Stomach (tissue), 9 donors: ENCODE measurements around the gene ERVK3-1. TPM values are rescaled to one million over a fixed set of nuclear protein-coding genes. Genes with fewer than 3 reads are reported as not detected.

Source experiments
- DNase-seq, 2 donors: peaks; one replicate each; pipeline versions ENCODE4 v3.0.0 to v3.0.0-alpha.2; 2013 to 2019
- H3K27ac ChIP-seq, 5 donors: fragments of 200-600 bp in 4 of 5; sonication (generic) in 4 of 5; one replicate each; pipeline ENCODE4 v1.5.1; 2013 to 2019; ENCODE audit warnings: mild to moderate bottlenecking in 1 of 5, moderate library complexity in 1 of 5
- H3K27me3 ChIP-seq, 3 donors: fragments of 200-600 bp; sonication (generic); one replicate each; pipeline ENCODE4 v1.5.1; 2017 to 2019; ENCODE audit warnings: mixed run types in 1 of 3
- H3K36me3 ChIP-seq, 4 donors: fragments of 200-600 bp; sonication (generic); 1 replicate in 3 of 4; 2 replicates in 1 of 4; pipeline ENCODE4 v1.5.1; 2016 to 2019
- H3K4me1 ChIP-seq, 4 donors: fragments of 200-600 bp; sonication (generic); one replicate each; pipeline ENCODE4 v1.5.1; 2016 to 2019
- H3K4me3 ChIP-seq, 4 donors: fragments of 200-600 bp; sonication (generic) in 3 of 4; one replicate each; pipeline ENCODE4 v1.5.1; 2016 to 2019; ENCODE audit warnings: mild to moderate bottlenecking in 1 of 4
- H3K9me3 ChIP-seq, 4 donors: fragments of 200-600 bp; sonication (generic); one replicate each; pipeline ENCODE4 v1.5.1; 2016 to 2019
- CTCF ChIP-seq, 7 experiments: fragments of 450-650 bp in 4 of 7; fragments of 200-600 bp in 3 of 7; sonication (generic) in 3 of 7; IDR thresholded peaks; one replicate each; pipeline ENCODE4 v1.5.1; 2016 to 2019; ENCODE audit warnings: antibody characterized with exemption in 7 of 7, control low read depth in 2 of 7, mild to moderate bottlenecking in 1 of 7
- EP300 ChIP-seq: sonication (generic); formaldehyde crosslinking; IDR thresholded peaks from one replicate; pipeline ENCODE4 v1.6.1; 2017; ENCODE audit warnings: antibody characterized with exemption
- POLR2A ChIP-seq, 4 donors: fragments of 450-650 bp; IDR thresholded peaks; one replicate each; pipeline ENCODE4 v1.6.1; 2016; ENCODE audit warnings: antibody characterized with exemption in 4 of 4, control low read depth in 2 of 4, mild to moderate bottlenecking in 1 of 4, moderate library complexity in 1 of 4
- POLR2AphosphoS5 ChIP-seq, 3 donors: sonication (generic); formaldehyde crosslinking; IDR thresholded peaks; one replicate each; pipeline ENCODE4 v1.6.1; 2016; ENCODE audit warnings: antibody characterized with exemption in 3 of 3
- WGBS, 5 donors: extraction: QIAGEN DNeasy Blood & Tissue Kit in 3 of 5; methylation state at CpG; one replicate each; pipeline versions ENCODE4 v1.1.5 to v1.1.7; 2013 to 2018; 5-methylcytosine and 5-hydroxymethylcytosine counted together
- intact Hi-C: fragments of 100-400 bp; cut with DNase I; formaldehyde crosslinking; loops from one replicate; pipeline ENCODE4 v1.15.1; 2023; ENCODE audit warnings: low total_unique reads
- polyA plus RNA-seq, 3 donors: library from polyadenylated mRNA; stranded (reverse); fragments of 200-250 nt; gene quantifications; one replicate each; pipeline ENCODE4 v1.2.3, GENCODE V29; 2013
- total RNA-seq, 5 donors: library from RNA; depleted of rRNA; stranded (reverse); fragments of >200 nt; gene quantifications; one replicate each; pipeline versions ENCODE4 v1.1.0 to v1.2.3, GENCODE V29; 2014 to 2016
- donor health status: healthy with polysubstance abuse.
- donor health status: Bipolar disorder and iron deficiency.
- donor health status: healthy.

ERVK3-1 gene
- total and polyA plus RNA-seq, 8 donors, result 25.0 to 93.6 (median 41.5) TPM

- Histone ChIP-seq H3K9me3 (no peaks in the 10 kb centered on the region), H3K27me3 (no peaks in the 10 kb centered on the region), H3K27ac (no peak overlapping the region), H3K36me3 (no peaks in the 10 kb centered on the region), H3K4me1 (peaks cover 14 to 39% (median 32%) of the 10 kb centered on the region in 4 donors), H3K4me3 (no peak overlapping the region)
- intact Hi-C loops, result no loop called here
- TF ChIP-seq POLR2AphosphoS5 (IDR thresholded peaks at IDR 0.05), result no peak
- no peak for TF ChIP-seq CTCF (IDR thresholded peaks at IDR 0.05)
- TF ChIP-seq POLR2A (IDR thresholded peaks at IDR 0.05), result no peak
- TF ChIP-seq EP300, result no peak
- peak in 1 of 2 donors; percentile 24 for DNase-seq
- WGBS, 5 donors, result 67 to 81% (median 71%) methylated on average over 10 of the region's 10 CpGs
Observed at GRCh38 chr19:58328999-58329398, 23.8 kb downstream of the ERVK3-1 start.

- Histone ChIP-seq H3K36me3 (peaks cover 6 to 14% (median 12%) of the 10 kb centered on the region in 4 donors), H3K9me3 (no peaks in the 10 kb centered on the region), H3K27ac (peak overlapping the region in 4 of 5 donors; percentile 32 to 68 (median 49)), H3K4me1 (peaks cover 14 to 33% (median 28%) of the 10 kb centered on the region in 4 donors), H3K4me3 (no peak overlapping the region), H3K27me3 (no peaks in the 10 kb centered on the region)
- TF ChIP-seq POLR2AphosphoS5 (IDR thresholded peaks at IDR 0.05) (peak in 2 of 3 donors; percentile 59 to 68), CTCF (IDR thresholded peaks at IDR 0.05) (no peak), EP300 (no peak), POLR2A (IDR thresholded peaks at IDR 0.05) (no peak)
- intact Hi-C loops, result no loop called here
- DNase-seq, result peak; percentile 31 to 79
- WGBS, 5 donors, result 43 to 82% (median 57%) methylated on average over 4 of the region's 4 CpGs
Observed at GRCh38 chr19:58330458-58330857, 25.3 kb downstream of the ERVK3-1 start.

- WGBS, 5 donors, result 79 to 100% (median 88%) methylated on average over 1 of the region's 1 CpG
- no peaks in the 10 kb centered on the region for H3K27me3 ChIP-seq
- intact Hi-C loops, result no loop called here
Observed at GRCh38 chr19:58332697-58333096, 27.5 kb downstream of the ERVK3-1 start.

GRCh38 chr19:58334691-58335249, 29.6 kb downstream of the ERVK3-1 start:
- no peak for DNase-seq
- Histone ChIP-seq H3K27me3 (no peaks in the 10 kb centered on the region), H3K9me3 (peaks cover 0 to 17% (median 11%) of the 10 kb centered on the region in 4 donors), H3K4me3 (no peak overlapping the region), H3K36me3 (peaks cover 29 to 54% (median 52%) of the 10 kb centered on the region in 4 donors), H3K27ac (no peak overlapping the region), H3K4me1 (peaks cover 0 to 5% (median 2%) of the 10 kb centered on the region in 4 donors)
- WGBS, 5 donors, result 91 to 97% (median 96%) methylated on average over 18 to 19 of the region's 19 CpGs
- intact Hi-C loops, result no loop called here
- TF ChIP-seq EP300, result no peak
- TF ChIP-seq POLR2A (IDR thresholded peaks at IDR 0.05), result no peak
- no peak for TF ChIP-seq CTCF (IDR thresholded peaks at IDR 0.05)
- no peak for TF ChIP-seq POLR2AphosphoS5 (IDR thresholded peaks at IDR 0.05)

More at GRCh38 chr19:58332697-58333096, 27.5 kb downstream of the ERVK3-1 start:
- no peak overlapping the region for H3K27ac ChIP-seq
- TF ChIP-seq EP300, result no peak
- TF ChIP-seq POLR2AphosphoS5 (IDR thresholded peaks at IDR 0.05), result no peak
- TF ChIP-seq POLR2A (IDR thresholded peaks at IDR 0.05), result no peak
- TF ChIP-seq CTCF (IDR thresholded peaks at IDR 0.05), result no peak
- H3K4me3 ChIP-seq, result no peak overlapping the region
- no peaks in the 10 kb centered on the region for H3K9me3 ChIP-seq
- DNase-seq, result no peak
- peaks cover 11 to 33% (median 31%) of the 10 kb centered on the region in 4 donors for H3K36me3 ChIP-seq
- peaks cover 3 to 20% (median 13%) of the 10 kb centered on the region in 4 donors for H3K4me1 ChIP-seq
